B cell (primary cell): ENCODE data around the gene BMP7.

Experiments used
- CTCF ChIP-seq: fragments of 200-600 bp; IDR thresholded peaks from one replicate; pipeline ENCODE4 v1.8.0; 2022; ENCODE audit warnings: antibody characterized with exemption, mild to moderate bottlenecking
- EZH2 ChIP-seq: IDR thresholded peaks from 2 replicates; pipeline ENCODE4 v1.6.1; 2012; ENCODE audit warnings: borderline replicate concordance, low read depth, mild to moderate bottlenecking, moderate library complexity, low read length; ENCODE audit not compliant: insufficient read depth, poor library complexity, severe bottlenecking

- TF ChIP-seq EZH2 = no peak
- TF ChIP-seq CTCF = no peak
Observed at GRCh38 chr20:57118964-57119363, 147.5 kb downstream of the BMP7 start.
